RWPE2 (cell line): ENCODE data around the gene ADCY1.
A peak's percentile ranks its signal among the peaks of the same experiment; 100 is the strongest.

Experiments used
- ATAC-seq: fragments of 200-7000 bp; cut with Tn5 transposase; 3 replicates; pipeline ENCODE4 v1.9.1; 2021; ENCODE audit warnings: low read depth
- DNase-seq: peaks from one replicate; pipeline ENCODE4 v3.0.0-alpha.2; 2020; ENCODE audit warnings: low spot score
- H3K27ac ChIP-seq: fragments of 450-650 bp; 2 replicates; pipeline ENCODE4 v1.5.1; 2017; ENCODE audit warnings: mild to moderate bottlenecking; ENCODE audit not compliant: poor library complexity, severe bottlenecking
- H3K27me3 ChIP-seq: fragments of 250-450 bp; sonication (Bioruptor Pico); 2 replicates; pipeline ENCODE4 v1.5.1; 2021; ENCODE audit warnings: mild to moderate bottlenecking, moderate library complexity; ENCODE audit not compliant: insufficient read depth, poor library complexity, severe bottlenecking
- H3K36me3 ChIP-seq: fragments of 250-450 bp; sonication (Bioruptor Pico); 2 replicates; pipeline ENCODE4 v1.5.1; 2020; ENCODE audit warnings: low read depth, mild to moderate bottlenecking, moderate library complexity
- H3K4me1 ChIP-seq: fragments of 250-450 bp; sonication (Bioruptor Pico); 2 replicates; pipeline ENCODE4 v1.5.1; 2021; ENCODE audit warnings: mild to moderate bottlenecking, moderate library complexity; ENCODE audit not compliant: insufficient read depth, poor library complexity, severe bottlenecking
- H3K4me3 ChIP-seq: fragments of 250-450 bp; sonication (Bioruptor Pico); 2 replicates; pipeline ENCODE4 v1.5.1; 2021; ENCODE audit warnings: mild to moderate bottlenecking, moderate library complexity; ENCODE audit not compliant: severe bottlenecking
- H3K9me3 ChIP-seq: fragments of 250-450 bp; sonication (Bioruptor Pico); 2 replicates; pipeline ENCODE4 v1.5.1; 2021; ENCODE audit warnings: mild to moderate bottlenecking, moderate library complexity; ENCODE audit not compliant: severe bottlenecking
- CTCF ChIP-seq: fragments of 450-650 bp; IDR thresholded peaks from one replicate; pipeline ENCODE4 v1.5.1; 2017; ENCODE audit warnings: mild to moderate bottlenecking, moderate library complexity; ENCODE audit not compliant: poor library complexity, severe bottlenecking

The ADCY1 gene

GRCh38 chr7:45588466-45588865 is 14.3 kb downstream of the ADCY1 start:
- H3K27ac ChIP-seq, result no peak overlapping the region
- no peaks in the 10 kb centered on the region for H3K4me1 ChIP-seq
- no peak for TF ChIP-seq CTCF
- H3K9me3 ChIP-seq, result no peaks in the 10 kb centered on the region
- no peak overlapping the region for H3K4me3 ChIP-seq
- DNase-seq, result peak; percentile 22
- no peaks in the 10 kb centered on the region for H3K36me3 ChIP-seq
- ATAC-seq, result no peak
- peaks cover 5% of the 10 kb centered on the region for H3K27me3 ChIP-seq

- Histone ChIP-seq H3K9me3 (no peaks in the 10 kb centered on the region), H3K27ac (no peak overlapping the region), H3K36me3 (no peaks in the 10 kb centered on the region), H3K4me3 (no peak overlapping the region), H3K27me3 (peaks cover 5% of the 10 kb centered on the region), H3K4me1 (no peaks in the 10 kb centered on the region)
- DNase-seq, result peak; percentile 47
- no peak for TF ChIP-seq CTCF
- no peak for ATAC-seq
Observed at GRCh38 chr7:45589061-45589460, 14.9 kb downstream of the ADCY1 start.

GRCh38 chr7:45589915-45590678 is 15.9 kb downstream of the ADCY1 start:
- Histone ChIP-seq H3K4me1 (no peaks in the 10 kb centered on the region), H3K9me3 (no peaks in the 10 kb centered on the region), H3K27ac (no peak overlapping the region), H3K4me3 (no peak overlapping the region), H3K27me3 (peaks cover 5% of the 10 kb centered on the region), H3K36me3 (no peaks in the 10 kb centered on the region)
- no peak for TF ChIP-seq CTCF
- ATAC-seq (no peak), DNase-seq (peak; percentile 17)

GRCh38 chr7:45590679-45591057 is 16.5 kb downstream of the ADCY1 start:
- Histone ChIP-seq H3K27ac (no peak overlapping the region), H3K4me1 (no peaks in the 10 kb centered on the region), H3K36me3 (no peaks in the 10 kb centered on the region), H3K4me3 (no peak overlapping the region), H3K27me3 (peaks cover 5% of the 10 kb centered on the region), H3K9me3 (no peaks in the 10 kb centered on the region)
- no peak for TF ChIP-seq CTCF
- ATAC-seq (no peak), DNase-seq (peak; percentile 38)
